Stimulated activated CD4-positive, alpha-beta T cell treated with anti-CD3 and anti-CD28 coated beads, Interleukin-15, amount 100 ng/mL, for 48 hours (primary cell): ENCODE measurements around the gene ZMYND10.
A peak's percentile ranks its signal among the peaks of the same experiment; 100 is the strongest.

ENCODE experiments used
- DNase-seq, 2 donors: peaks; one replicate each; pipeline ENCODE4 v3.0.0-alpha.2; 2020; ENCODE audit warnings: low read depth in 2 of 2

ZMYND10 gene

DNA sequence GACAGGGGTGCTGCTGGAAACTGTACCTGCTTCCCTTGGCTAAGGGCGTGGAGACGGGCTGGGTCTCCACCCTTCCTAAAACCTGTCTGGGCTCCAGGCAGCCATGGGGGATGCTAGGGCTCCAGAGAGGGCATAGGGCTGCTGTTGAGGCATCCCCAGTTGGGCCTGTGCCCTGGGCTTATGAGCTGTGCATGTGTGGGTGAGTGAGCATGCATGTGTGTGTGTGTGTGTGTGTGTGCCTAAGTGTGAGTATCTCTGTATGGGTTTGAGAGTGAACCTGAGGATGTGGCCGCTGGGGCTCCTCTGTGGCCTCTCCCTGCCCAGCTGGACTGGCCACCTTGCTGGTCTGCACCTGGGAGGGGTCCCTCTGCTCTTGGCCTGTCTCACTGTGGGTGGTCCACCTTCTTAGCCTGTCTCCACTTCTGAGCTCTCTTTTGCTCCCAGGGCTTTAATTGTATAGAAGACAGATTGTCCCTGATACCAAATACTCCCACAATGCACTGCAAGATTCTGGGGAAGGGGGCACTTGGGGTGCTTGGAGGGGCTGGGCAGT lies 25.7 kb upstream of the ZMYND10 start:
- DNase-seq = no peak

DNA sequence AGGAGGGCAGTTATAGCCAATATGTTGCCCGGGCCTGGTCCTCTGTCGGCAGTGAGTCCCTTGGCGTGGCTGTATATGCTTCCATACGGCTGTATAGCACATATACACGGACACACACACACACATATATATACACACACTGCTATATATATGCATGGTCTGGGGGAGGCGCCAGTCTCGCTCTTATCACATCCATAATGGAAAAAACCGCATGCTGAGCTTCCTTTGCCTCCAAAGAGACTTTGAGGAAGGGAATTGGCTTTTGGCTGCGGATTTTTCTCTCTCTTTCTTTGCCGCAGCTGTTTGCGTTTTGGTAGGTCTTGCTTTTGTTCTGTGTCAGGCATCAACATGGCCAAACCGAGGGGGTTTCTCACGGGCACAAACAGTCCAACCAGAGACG lies 25.1 kb upstream of the ZMYND10 start:
- DNase-seq = no peak

DNA sequence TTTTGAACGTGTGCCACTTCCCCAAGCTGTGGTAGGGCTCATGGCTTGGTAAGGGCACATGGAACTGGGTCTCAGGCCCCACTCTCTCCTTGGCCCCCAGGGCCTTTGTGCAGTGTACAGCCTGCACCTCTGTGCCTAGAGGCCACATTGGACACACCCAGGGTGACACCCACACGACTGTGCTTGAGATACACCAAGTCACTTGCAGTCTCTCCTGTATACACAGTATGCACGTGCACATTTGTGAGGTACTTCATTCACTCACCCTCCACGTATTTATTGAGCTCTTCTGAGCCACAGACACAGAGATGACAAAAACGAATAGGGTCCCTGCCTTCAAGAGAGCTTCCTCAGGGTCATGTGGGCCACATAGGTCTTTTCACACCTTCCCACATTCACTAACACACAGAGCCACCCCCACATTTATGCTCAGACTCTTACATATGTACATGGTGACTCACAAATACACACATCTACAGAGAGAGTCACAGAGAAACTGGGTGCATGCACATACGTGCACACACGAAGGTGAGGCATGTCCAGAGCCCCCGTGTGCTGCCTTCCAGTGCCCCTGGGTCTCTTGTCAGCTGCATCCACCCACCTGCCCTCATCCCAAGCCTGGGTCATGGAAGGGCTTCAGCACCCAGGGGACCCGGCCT lies 23.6 kb upstream of the ZMYND10 start:
- DNase-seq = no peak

DNA sequence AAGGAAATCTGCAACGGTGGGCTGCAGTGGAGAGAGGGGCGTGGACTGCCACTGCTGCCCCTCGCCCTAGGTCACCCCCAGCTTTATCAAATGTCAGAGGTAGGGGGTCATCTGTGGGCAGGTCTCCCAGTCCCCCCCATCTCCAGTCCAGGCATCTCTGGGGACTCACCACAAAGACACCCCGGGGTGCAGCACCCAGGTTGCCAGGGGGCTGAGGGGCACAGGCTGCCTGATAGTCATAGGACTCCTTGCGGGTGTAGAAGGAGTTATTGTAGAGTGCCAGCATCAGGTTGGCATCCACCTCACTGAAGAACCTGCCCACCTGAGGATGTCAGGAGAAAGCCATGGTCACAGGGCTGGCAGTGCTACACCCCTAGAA lies 20.3 kb upstream of the ZMYND10 start:
- no peak for DNase-seq

DNA sequence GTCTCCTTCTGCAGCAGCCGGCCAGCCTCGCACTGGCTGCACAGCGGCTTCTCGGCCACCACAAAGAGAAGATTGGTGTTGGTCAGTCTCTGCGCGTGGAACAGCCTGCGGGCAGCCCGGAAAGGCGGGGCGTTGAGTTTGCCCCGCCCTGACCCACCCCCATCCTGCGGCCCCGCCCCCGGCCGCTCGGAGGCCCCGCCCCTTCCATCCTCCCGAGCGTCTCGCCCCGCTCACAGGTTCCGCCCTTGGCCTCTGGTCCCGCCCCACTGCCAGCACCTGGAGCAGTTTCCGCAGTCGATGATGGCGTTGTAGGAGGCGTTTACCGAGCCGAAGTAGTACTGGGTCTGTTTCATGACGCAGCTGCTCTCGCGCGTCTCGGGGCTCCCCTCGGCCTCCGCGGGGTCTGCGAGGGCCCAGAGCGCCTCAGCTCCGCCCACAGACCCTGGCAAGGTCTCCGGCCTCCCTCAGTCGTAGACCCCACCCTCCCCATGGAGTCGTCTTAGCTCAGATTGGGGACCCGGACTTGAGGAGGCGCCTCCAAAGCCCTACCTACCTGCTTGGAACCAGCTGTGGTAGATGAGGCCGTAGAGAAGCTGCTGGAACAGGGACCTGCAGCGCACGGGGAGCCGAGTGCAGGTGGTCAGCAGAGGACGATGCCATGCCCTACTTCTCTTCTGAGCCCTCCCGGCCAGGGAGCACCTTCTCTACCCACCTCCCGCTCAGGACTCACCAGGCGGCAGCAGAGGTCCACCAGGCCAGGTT lies 19.7 kb upstream of the ZMYND10 start:
- peak; percentile 92 to 93 for DNase-seq

DNA sequence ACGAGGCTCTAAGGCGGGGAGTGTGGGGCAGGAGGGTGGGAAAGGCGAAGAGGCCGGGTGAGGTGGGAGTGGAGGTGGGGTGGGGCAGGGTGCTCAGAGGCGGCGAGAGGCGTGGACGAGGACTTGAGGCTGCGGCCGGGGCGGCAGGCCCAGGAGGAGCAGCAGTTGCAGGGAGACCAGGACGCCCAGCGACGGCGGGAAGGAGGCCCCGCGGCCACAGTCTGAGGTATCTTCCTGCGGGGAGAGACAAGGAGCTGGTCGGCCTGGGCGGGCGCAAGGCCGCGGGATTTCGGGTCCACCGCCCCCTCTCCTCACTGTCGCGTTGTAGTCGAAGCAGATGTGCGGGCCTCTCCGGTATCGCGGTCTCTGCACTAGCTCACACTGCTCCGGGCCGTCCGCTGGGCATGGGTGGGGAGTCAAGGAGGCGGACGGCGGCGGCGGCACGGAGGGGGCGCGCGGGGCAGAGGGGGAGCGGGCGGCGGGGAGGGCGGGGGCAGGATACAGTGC lies 19.1 kb upstream of the ZMYND10 start:
- DNase-seq = no peak

DNA sequence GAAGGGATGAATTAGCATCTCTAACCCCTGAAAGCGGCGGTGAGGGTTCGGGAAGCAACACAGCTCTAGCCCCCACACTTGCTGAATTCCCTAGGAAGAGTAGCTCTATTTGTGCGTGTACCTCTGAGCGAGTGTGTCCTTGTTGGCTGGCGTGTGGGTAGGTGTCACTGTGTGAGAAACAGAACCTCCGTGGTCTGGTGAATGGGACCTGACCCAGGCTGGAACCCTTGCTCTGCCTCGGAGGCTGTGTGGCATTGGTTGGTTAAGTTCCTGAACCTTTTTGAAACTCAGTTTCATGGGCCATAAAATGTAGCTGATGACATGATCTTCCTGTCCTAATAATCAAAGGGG lies 14.2 kb upstream of the ZMYND10 start:
- DNase-seq = no peak

DNA sequence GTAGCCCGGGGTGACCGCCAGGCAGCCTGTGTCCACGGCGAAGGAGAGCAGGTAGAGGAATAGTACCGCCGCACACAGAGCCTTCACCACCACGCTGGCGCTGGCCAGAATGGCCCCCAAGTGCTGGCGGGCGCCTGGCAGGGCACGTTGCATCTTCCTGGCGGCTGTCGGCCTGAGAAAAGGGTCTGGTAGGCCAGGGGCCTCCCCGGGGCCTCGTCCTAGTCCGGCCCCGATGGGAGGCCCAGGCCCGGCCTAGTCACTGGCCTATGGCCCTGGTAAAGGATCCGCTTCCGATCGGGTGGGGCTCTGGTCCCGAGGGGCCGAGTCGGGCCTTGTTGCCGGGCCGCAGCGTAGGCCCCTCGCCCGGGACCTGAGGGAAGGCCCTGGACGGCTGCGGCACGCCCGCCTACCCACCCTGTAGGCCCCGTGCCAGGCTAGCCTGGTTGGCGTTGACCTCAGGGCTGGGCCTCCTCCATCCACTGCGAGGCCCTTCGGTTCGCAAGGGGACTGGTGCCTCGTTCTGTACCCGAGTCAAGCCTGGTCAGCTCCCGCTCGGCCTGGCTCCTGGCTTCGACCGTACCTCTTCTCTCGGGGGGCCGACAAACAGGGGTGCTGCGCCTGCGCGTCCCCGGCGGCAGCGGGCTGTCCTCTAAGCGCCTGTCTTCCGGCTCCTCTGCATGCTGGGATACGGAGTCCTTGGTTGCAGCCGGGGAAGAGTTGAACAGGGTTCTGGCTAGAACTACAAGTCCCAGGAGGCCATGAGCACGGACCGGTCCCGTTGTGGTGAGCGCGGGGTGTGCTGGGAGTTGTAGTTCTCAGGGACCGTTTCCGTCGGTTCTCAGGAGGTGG lies 13.6 kb upstream of the ZMYND10 start, which contains the start of gene TMEM115:
Gene TMEM115 (minus strand): TSS at position 611 of the 849 bp plus-strand sequence. CDS start 458 bp downstream, at position 153.
- peak; percentile 93 to 94 for DNase-seq

DNA sequence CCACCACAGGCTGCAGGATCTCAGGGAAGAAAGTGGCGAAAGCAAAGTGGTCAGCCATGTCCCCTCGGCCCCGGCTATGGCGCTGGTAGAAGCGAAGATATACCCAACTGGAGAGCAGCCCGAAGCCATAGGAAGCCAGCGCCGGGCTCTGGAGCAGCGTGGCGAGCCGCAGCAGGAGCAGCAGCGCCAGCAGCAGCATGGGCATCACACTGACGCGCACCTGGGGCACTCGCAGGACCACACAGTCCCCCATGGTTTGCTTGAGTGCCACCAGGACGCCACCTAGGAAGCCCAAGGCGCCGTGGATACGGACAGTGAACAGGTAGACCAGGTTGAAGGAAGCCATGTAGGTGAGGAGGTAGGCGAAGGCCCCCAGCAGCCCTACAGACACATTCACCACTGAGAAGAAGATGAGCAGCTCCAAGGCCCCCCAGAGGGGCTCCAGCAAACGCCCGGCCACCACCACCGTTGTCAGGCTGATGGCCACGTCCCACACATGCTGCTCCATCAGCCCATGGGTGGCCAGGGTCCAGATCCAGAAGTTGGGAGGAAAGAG lies 12.9 kb upstream of the ZMYND10 start:
- DNase-seq = no peak

DNA sequence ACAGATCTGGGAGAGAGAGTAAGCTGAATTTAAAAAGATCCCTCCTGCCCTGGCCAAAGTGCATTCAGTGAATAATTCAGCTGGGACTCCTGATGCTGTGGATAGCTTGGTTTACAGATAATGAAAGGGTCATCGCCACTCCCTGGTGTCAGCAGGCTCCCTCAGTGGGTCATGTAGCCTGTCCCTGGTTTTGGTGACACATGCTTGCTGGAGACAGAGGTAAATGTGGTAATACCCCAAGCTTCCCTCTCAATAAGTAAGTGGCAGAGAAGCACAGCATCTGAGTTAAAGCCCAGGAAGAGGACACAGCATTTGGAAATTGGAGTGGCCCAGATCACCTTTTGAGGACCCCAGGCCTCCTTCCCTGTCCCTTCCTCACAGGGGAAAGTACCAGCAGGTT lies 11.9 kb upstream of the ZMYND10 start:
- DNase-seq = no peak

DNA sequence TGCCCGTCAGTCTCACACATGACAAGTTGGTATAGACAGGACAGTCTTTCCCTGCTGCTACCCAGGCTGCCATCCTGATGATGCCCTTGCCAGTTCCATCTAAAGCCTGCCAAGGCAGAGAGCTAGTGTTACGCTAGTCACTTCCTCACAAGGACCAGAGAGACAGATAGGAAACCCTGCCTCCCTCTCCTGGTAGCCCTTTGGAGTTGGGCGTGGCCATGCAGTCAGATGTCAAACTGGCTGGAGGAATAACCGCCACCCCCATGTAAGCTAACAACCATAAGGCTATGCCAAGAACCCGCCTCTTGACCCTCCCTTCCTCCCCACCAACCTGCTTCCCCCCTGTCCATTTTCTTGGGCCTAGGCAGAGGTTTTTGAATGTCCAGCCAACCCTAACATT lies 11.0 kb upstream of the ZMYND10 start:
- no peak for DNase-seq

DNA sequence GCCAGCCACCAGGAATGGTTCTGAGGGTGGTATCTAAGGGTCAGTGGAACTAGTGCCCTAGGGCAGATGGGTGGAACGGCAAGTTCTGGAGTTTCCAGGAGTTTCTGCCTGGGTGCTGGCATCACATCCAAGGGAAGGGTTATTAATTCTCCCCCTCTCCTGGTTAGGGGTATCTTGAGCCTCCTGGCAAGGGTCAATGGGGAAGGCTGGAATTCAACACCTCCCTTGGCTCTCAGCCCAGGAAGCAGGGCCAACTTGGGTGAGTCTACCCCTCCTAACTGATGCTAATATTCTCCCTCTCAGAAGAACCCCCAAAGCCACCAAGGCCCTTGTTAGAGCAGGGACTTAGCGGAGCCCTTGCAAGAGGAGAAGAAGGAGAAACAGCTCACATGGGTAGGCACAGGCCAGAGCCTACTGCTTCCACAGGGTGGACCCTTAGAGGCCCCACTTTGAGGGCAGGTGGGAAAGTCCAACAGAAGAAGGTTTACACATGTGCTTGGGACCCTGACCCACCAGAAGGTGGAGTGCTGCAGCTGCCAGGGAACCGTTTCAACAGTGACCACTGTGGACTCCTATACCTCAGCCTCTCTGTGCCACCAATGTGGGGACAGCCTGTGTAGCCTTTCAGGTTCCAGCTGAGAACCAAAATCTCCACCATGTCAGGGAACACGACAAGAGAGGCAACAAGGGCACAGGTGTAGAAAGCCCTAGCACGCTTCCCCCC lies 10.5 kb upstream of the ZMYND10 start:
- no peak for DNase-seq

DNA sequence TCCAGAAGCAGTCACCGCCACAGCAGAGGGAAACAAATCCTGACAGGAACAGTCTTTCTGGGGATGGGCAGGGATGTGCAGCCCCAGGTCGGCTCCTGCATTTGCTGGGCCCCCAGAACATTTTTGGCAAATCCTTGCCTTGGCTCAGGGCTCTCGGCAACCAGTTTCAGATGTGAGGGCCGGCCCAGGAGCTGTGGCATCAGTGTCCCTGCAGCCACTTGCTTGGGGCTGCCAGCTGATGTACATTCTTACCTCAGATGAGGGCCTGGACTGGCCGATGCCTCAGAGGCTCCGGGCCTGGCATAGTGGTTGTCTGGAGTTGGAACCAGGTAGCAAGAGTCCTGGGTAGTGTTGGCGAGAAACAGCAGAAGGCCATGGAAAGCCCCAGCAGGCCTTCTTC lies 9.3 kb upstream of the ZMYND10 start:
- no peak for DNase-seq

DNA sequence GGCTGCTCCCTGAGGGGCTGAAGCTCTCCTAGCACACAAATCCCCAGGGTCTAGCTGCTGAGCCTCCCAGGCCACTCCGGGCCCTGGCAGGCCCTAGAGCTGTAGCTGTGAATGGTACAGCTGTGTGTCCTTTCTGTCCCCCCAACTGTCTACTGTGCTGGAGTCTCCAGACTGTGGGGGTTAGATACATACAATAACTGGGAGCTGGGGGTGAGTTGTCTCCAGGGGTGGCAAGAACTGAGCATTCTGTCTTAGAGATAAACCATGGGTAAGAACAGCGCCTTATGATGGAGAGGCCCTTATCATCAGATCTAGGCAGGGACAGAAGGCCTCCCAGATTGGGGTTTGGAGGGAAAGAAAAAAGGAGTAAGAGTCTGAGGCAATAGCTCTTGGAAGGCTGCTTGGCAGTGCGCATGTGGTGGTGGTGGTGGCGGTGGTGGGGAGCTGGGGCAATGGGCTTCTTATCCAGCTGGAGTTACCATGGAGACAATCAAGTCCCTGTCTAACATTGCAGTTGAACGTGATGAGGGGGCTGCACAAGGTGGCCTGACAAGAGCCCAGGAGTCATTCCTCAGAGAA lies 8.7 kb upstream of the ZMYND10 start:
- no peak for DNase-seq

DNA sequence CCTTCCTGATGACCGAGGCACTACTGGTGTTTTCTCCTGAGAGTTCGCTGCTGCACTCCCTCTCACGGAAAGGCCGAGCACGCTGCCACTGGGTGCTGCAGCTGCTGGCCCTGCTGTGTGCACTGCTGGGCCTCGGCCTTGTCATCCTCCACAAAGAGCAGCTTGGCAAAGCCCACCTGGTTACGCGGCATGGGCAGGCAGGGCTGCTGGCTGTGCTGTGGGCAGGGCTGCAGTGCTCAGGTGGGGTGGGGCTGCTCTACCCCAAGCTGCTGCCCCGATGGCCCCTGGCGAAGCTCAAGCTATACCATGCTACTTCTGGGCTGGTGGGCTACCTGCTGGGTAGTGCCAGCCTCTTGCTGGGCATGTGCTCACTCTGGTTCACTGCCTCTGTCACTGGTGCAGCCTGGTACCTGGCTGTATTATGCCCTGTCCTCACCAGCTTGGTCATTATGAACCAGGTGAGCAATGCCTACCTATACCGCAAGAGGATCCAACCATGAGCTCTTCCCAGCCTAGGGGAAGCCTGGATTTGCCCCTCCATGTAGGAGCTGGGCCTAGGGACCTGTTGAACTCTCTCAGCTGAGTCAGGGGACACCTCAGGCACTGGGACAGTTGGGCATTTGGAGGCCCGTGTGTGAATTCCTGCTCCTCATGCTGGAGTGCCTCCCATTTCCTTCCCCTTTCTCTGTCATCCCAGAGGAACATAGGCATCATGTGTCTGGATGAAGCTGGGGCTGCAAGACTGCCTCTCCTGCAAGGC lies 7.9 kb upstream of the ZMYND10 start:
- DNase-seq = no peak

DNA sequence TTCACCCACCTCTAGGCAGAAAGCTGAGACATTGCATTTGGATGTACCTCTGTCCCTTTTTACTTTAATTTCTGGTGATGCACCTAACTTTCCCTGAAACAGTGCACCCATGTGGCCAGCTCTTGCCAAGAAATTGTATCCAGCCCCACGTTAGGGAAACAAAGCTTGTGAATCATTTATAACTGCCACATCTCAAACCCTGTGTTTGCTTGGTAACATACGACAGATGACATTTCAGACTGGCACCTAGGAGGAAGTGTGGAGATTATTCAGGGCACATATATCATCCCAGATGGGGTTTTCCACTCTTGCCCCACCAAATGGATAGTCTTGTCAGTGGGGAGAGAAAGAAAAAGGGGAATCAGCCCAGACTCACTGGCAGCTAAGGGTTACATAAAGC lies 7.2 kb upstream of the ZMYND10 start:
- DNase-seq = no peak

DNA sequence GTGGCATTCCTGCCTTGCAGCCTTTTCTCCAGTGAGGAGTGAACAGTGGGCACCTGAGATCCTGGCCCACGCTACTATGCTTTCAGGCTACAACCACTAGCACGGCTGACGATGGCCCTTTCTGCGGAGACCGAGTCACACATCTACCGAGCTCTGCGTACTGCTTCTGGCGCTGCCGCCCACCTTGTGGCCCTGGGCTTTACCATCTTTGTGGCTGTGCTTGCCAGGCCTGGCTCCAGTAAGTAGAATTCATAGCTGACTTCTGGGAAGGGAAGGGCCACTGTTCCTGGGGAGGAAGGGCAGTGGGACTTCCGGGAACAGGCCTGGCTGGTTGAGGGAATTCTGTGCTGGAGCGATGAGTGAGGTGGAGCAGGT lies 5.8 kb upstream of the ZMYND10 start:
- DNase-seq = no peak

DNA sequence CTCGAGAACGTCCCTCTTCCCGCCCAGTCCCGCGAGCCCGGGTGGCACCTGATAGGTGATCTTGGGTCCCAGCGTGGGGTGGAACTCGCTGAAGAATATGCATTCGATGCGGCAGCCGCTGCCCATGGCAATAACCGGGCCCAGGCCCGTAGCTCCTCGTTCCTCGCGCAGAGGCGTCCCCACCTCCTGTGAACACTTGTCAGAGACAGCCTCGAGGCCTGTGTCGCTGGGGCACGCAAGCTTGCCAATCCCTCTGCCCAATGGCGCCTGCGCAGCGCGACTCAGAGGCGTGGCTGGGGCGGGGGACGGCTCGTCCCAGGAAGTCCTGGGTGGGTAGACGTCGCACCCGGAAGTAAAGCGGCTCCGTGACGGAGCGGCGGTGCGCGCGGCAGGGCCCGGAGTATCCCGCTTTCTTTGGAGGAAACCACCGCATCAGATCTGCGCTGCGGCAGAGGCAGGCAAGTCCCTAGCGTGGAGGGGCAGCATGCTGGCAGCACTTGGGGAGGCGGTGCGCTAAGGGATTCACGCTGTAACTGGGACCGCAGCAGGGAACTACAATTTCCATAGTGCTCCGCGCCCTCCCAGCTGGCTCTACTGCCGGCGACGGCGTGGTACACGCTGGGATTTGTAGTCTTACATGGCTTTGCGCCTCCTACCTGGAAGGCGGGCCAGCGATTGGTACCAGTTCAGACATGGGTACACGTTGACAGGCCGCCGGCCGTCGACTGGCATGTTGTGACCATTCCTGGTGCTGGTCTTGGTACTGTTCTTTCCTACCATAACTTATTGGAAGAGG lies 5.2 kb upstream of the ZMYND10 start, which contains the start of the genes CYB561D2 and NPRL2:
Gene CYB561D2 (plus strand): TSS at position 336 of the 796 bp plus-strand sequence. CDS start 572 bp downstream, outside the sequence.
Gene NPRL2 (minus strand): TSS at position 249 of the 796 bp plus-strand sequence. CDS start 123 bp downstream, at position 126.
- DNase-seq = peak; percentile 97 to 98

DNA sequence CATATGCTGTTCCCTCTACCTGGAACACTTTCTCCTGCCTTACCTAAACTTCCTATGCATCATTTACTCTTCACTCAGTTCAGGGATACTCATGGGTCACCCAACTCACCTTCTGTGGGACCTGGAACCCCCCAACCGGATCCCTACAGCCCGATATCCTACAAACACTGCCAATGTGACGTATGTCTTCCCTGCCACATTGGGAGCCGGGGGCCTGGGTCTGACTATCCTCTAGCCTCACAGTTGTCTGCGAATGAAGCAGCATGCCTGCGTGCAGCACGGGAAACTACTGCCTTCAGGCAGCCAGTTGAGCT lies 4.6 kb upstream of the ZMYND10 start:
- no peak for DNase-seq
